ENCODE data around the gene NDRG3.

DNA sequence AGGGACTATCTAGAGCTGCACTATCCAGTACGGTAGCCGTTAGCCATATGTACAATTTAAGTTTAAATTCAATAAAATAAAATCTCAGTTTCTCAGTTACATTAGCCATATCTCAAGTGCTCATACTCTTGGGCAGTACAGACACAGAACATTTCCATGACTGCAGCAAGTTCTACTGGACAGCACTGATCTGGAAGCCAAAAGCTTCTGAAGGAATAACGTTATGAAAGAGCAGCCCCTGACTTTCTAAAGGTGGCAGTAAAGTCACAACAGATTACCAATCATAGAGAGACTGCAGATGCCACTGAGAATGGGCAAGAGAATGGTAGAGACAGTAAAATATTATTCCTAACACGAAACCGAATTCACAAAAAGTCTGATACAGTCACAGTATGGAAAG is 36.8 kb downstream of the NDRG3 start:
- no peak for TF ChIP-seq POLR2A (IDR thresholded peaks at IDR 0.05)
- TF ChIP-seq, protein P1, sequence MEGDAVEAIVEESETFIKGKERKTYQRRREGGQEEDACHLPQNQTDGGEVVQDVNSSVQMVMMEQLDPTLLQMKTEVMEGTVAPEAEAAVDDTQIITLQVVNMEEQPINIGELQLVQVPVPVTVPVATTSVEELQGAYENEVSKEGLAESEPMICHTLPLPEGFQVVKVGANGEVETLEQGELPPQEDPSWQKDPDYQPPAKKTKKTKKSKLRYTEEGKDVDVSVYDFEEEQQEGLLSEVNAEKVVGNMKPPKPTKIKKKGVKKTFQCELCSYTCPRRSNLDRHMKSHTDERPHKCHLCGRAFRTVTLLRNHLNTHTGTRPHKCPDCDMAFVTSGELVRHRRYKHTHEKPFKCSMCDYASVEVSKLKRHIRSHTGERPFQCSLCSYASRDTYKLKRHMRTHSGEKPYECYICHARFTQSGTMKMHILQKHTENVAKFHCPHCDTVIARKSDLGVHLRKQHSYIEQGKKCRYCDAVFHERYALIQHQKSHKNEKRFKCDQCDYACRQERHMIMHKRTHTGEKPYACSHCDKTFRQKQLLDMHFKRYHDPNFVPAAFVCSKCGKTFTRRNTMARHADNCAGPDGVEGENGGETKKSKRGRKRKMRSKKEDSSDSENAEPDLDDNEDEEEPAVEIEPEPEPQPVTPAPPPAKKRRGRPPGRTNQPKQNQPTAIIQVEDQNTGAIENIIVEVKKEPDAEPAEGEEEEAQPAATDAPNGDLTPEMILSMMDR (IDR thresholded peaks at IDR 0.05) = no peak

All from uterus (tissue), 2 donors.